Panc1 (cell line): ENCODE measurements around the gene CFAP300. TPM values are rescaled to one million over a fixed set of nuclear protein-coding genes. Genes with fewer than 3 reads are reported as not detected.

Experiments
- ATAC-seq: fragments of 200-7000 bp; cut with Tn5 transposase; 2 replicates; pipeline ENCODE4 v1.9.1; 2020; ENCODE audit warnings: mild to moderate bottlenecking, moderate library complexity
- BruUV-seq: library from RNA; stranded (reverse); fragments of 400-500 nt; replicated peaks from 2 replicates; lab custom pipeline; 2021; lab: Mats Ljungman, UMichigan
- CTCF ChIA-PET: fragments of 300-600 bp; sonication (Branson Sonifier 250); formaldehyde crosslinking; loops from one replicate; lab custom pipeline; 2022; ENCODE audit warnings: antibody characterized with exemption; lab: Charles Lee
- POLR2A ChIA-PET: fragments of 300-600 bp; sonication (Branson Sonifier 250); formaldehyde crosslinking; loops from one replicate; lab custom pipeline; 2022; ENCODE audit warnings: antibody characterized with exemption; lab: Charles Lee
- DNase-seq: peaks from one replicate; pipeline ENCODE4 v3.0.0-alpha.2; 2010; ENCODE audit warnings: low read depth, low spot score
- H3K27ac ChIP-seq: 2 replicates; pipeline ENCODE4 v1.5.1; 2011; ENCODE audit warnings: mild to moderate bottlenecking, low read length, inconsistent platforms
- H3K27me3 ChIP-seq: fragments of 200-500 bp; sonication (Bioruptor generic); 2 replicates; pipeline ENCODE4 v1.6.0; 2014; ENCODE audit warnings: low read length, inconsistent platforms; ENCODE audit not compliant: control insufficient read depth, insufficient read depth
- H3K36me3 ChIP-seq: fragments of 200-500 bp; sonication (Bioruptor generic); 2 replicates; pipeline ENCODE4 v1.5.1; 2014; ENCODE audit warnings: inconsistent platforms, mild to moderate bottlenecking, low read length, moderate library complexity; ENCODE audit not compliant: control insufficient read depth, insufficient read depth
- H3K4me1 ChIP-seq: 2 replicates; pipeline ENCODE4 v1.5.1; 2011; ENCODE audit warnings: inconsistent platforms, mild to moderate bottlenecking, low read length, moderate library complexity; ENCODE audit not compliant: control insufficient read depth, insufficient read depth
- H3K4me3 ChIP-seq, 2 experiments: 2 replicates each; pipeline ENCODE4 v1.5.1; 2011 to 2012; ENCODE audit warnings: low read depth in 2 of 2, low read length in 2 of 2, mild to moderate bottlenecking in 2 of 2, inconsistent platforms in 1 of 2, moderate library complexity in 1 of 2
- H3K9me3 ChIP-seq: fragments of 200-500 bp; sonication (Bioruptor generic); 2 replicates; pipeline ENCODE4 v1.5.1; 2014; ENCODE audit warnings: low read depth, mild to moderate bottlenecking, inconsistent platforms, low read length, moderate library complexity; ENCODE audit not compliant: control insufficient read depth, insufficient read depth
- POLR2AphosphoS5 ChIP-seq: IDR thresholded peaks from 2 replicates; pipeline ENCODE4 v1.6.1; 2012; ENCODE audit warnings: mild to moderate bottlenecking, low read depth, low read length, moderate library complexity
- SIN3A ChIP-seq: IDR thresholded peaks from 2 replicates; pipeline ENCODE4 v1.6.1; 2012; ENCODE audit warnings: low read depth, mild to moderate bottlenecking, low read length, moderate library complexity, borderline replicate concordance; ENCODE audit not compliant: insufficient read depth
- TCF7L2 ChIP-seq: IDR thresholded peaks from 2 replicates; pipeline ENCODE4 v1.6.1; 2011; ENCODE audit warnings: mild to moderate bottlenecking, low read depth, low read length, inconsistent platforms
- in situ Hi-C: cut with HindIII; loops from 2 replicates; pipeline ENCODE4 v1.10.0; 2016; ENCODE audit warnings: low sequenced_read_pairs, low pct_unique_long_range_greater_than_20kb
- intact Hi-C: fragments of 100-400 bp; cut with micrococcal nuclease; formaldehyde crosslinking; loops from one replicate; pipeline ENCODE4 v1.10.0; 2022; ENCODE audit not compliant: unreplicated experiment
- total RNA-seq: library from RNA; stranded (reverse); gene quantifications from one replicate; pipeline ENCODE4 v1.2.1, GENCODE V29; 2021; ENCODE audit not compliant: unreplicated experiment
- TF ChIP-seq, protein P1 (sequence below): fragments of 450-650 bp; IDR thresholded peaks from 2 replicates; pipeline ENCODE4 v1.5.1; 2017; ENCODE audit warnings: mild to moderate bottlenecking
- TF ChIP-seq, protein P2 (sequence below), 2 experiments: IDR thresholded peaks; 2 replicates each; pipeline ENCODE4 v1.6.1; 2011 to 2012; ENCODE audit warnings: low read depth in 2 of 2, control low read depth in 1 of 2, low read length in 1 of 2, mild to moderate bottlenecking in 1 of 2, moderate library complexity in 1 of 2; ENCODE audit not compliant: insufficient read depth in 1 of 2

The CFAP300 gene
- total RNA-seq, 1 experiment from 2014 or later, result 6.4 TPM

DNA sequence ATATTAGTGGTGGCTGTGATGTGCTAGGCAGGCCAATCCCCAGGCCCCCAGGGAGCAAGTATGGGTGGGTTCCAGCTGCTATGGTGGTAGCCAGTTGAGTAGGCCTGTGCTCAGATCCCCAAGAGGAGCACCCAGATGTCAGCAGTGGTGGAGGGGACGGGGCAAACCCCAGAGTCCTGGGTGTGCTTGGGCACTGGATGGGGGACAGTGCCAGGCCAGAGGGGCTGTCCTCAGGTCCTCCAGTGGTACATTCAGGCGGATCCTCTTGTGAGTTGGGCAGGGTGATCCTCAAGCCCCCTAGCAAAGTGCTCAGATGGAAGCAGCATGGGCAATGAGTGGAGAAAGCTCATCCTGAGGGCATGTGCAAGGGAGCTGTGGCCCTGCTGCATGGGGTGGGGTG lies 26.0 kb downstream of the CFAP300 start:
- in situ Hi-C loops (no loop called here), intact Hi-C loops (no loop called here)
- Histone ChIP-seq H3K4me1 (no peaks in the 10 kb centered on the region), H3K27me3 (no peaks in the 10 kb centered on the region), H3K4me3 (no peak overlapping the region), H3K27ac (no peak overlapping the region), H3K9me3 (peaks cover 10% of the 10 kb centered on the region), H3K36me3 (no peaks in the 10 kb centered on the region)
- ChIA-PET POLR2A (no interaction called here), CTCF (no interaction called here)
- ATAC-seq (no peak), DNase-seq (no peak)
- BruUV-seq, result no TSS peak
- TF ChIP-seq TCF7L2 (no peak), SIN3A (no peak), POLR2AphosphoS5 (no peak)
- TF ChIP-seq, protein P1, sequence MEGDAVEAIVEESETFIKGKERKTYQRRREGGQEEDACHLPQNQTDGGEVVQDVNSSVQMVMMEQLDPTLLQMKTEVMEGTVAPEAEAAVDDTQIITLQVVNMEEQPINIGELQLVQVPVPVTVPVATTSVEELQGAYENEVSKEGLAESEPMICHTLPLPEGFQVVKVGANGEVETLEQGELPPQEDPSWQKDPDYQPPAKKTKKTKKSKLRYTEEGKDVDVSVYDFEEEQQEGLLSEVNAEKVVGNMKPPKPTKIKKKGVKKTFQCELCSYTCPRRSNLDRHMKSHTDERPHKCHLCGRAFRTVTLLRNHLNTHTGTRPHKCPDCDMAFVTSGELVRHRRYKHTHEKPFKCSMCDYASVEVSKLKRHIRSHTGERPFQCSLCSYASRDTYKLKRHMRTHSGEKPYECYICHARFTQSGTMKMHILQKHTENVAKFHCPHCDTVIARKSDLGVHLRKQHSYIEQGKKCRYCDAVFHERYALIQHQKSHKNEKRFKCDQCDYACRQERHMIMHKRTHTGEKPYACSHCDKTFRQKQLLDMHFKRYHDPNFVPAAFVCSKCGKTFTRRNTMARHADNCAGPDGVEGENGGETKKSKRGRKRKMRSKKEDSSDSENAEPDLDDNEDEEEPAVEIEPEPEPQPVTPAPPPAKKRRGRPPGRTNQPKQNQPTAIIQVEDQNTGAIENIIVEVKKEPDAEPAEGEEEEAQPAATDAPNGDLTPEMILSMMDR, result no peak
- TF ChIP-seq, protein P2, sequence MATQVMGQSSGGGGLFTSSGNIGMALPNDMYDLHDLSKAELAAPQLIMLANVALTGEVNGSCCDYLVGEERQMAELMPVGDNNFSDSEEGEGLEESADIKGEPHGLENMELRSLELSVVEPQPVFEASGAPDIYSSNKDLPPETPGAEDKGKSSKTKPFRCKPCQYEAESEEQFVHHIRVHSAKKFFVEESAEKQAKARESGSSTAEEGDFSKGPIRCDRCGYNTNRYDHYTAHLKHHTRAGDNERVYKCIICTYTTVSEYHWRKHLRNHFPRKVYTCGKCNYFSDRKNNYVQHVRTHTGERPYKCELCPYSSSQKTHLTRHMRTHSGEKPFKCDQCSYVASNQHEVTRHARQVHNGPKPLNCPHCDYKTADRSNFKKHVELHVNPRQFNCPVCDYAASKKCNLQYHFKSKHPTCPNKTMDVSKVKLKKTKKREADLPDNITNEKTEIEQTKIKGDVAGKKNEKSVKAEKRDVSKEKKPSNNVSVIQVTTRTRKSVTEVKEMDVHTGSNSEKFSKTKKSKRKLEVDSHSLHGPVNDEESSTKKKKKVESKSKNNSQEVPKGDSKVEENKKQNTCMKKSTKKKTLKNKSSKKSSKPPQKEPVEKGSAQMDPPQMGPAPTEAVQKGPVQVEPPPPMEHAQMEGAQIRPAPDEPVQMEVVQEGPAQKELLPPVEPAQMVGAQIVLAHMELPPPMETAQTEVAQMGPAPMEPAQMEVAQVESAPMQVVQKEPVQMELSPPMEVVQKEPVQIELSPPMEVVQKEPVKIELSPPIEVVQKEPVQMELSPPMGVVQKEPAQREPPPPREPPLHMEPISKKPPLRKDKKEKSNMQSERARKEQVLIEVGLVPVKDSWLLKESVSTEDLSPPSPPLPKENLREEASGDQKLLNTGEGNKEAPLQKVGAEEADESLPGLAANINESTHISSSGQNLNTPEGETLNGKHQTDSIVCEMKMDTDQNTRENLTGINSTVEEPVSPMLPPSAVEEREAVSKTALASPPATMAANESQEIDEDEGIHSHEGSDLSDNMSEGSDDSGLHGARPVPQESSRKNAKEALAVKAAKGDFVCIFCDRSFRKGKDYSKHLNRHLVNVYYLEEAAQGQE (IDR thresholded peaks at IDR 0.05; ENCODE audit: insufficient read depth in 1 of 2, low read depth in 2 of 2, low read length in 1 of 2), result no peak

DNA sequence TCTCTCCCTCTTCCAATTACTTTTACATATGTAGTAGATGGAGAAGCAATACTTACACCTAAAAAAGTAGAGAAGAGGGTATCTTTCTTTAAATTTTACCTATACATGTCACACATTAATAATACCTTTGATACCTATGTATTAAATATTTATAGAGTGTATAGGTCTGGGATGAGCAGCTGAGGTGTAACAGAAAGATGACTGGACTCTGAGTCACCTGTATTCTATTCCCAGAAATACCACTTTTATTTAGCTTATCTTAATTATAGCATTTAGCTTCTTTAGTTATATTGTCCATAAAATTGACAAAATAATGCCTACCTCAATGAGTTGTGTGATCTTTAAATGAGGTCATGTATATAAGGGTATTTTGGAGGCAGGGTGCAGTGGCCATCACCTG lies 32.4 kb downstream of the CFAP300 start:
- POLR2A ChIA-PET, result interaction anchor here (0.8 kb wide), 1 partner anchor 30 kb away, joined by 4 read pairs; no protein-coding TSS in a partner anchor
- intact Hi-C loops (no loop called here), in situ Hi-C loops (no loop called here)
- H3K4me3 ChIP-seq, result no peak overlapping the region
- no TSS peak for BruUV-seq
- DNase-seq (no peak), ATAC-seq (no peak)
- no peak for TF ChIP-seq POLR2AphosphoS5
- TF ChIP-seq, protein P2 (IDR thresholded peaks at IDR 0.05; ENCODE audit: insufficient read depth in 1 of 2, low read depth in 2 of 2, low read length in 1 of 2), result no peak
- TF ChIP-seq, protein P1, result no peak
- TF ChIP-seq SIN3A, result no peak
- TF ChIP-seq TCF7L2, result no peak
- H3K4me1 ChIP-seq, result no peaks in the 10 kb centered on the region
- no peak overlapping the region for H3K27ac ChIP-seq
- no peaks in the 10 kb centered on the region for H3K36me3 ChIP-seq
- CTCF ChIA-PET, result interaction anchor here (0.6 kb wide), 1 partner anchor 60 kb away, joined by 4 read pairs; no protein-coding TSS in a partner anchor
- H3K27me3 ChIP-seq, result no peaks in the 10 kb centered on the region
- no peaks in the 10 kb centered on the region for H3K9me3 ChIP-seq
